ENCODE results near the gene TNFRSF1B. TPM values are rescaled to one million over a fixed set of nuclear protein-coding genes. Genes with fewer than 3 reads are reported as not detected.

The TNFRSF1B gene
- total and polyA plus RNA-seq, 2 of the 8 experiments (the other 6 are each of a cell fraction or from before 2014, with no cell fraction given) = 1.7 to 2.9 TPM

DNA sequence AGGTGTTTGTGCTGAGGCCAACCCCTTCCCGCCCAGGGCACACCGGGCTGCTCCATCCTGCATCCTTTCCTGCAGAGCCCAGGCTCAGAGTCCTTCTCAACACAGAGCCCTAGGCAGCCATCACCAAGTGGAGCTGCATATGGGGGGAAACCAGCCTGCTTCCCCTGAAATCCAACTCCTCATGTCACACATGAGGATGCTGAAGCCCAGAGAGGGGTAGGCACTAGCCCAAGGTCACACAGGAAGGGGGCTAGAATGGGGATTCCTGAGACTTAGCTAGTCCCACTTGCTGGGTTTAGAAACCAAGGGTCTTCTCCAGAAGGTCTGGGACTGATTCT is 5.5 kb upstream of the TNFRSF1B start (continued):
- TF ChIP-seq, protein P1, sequence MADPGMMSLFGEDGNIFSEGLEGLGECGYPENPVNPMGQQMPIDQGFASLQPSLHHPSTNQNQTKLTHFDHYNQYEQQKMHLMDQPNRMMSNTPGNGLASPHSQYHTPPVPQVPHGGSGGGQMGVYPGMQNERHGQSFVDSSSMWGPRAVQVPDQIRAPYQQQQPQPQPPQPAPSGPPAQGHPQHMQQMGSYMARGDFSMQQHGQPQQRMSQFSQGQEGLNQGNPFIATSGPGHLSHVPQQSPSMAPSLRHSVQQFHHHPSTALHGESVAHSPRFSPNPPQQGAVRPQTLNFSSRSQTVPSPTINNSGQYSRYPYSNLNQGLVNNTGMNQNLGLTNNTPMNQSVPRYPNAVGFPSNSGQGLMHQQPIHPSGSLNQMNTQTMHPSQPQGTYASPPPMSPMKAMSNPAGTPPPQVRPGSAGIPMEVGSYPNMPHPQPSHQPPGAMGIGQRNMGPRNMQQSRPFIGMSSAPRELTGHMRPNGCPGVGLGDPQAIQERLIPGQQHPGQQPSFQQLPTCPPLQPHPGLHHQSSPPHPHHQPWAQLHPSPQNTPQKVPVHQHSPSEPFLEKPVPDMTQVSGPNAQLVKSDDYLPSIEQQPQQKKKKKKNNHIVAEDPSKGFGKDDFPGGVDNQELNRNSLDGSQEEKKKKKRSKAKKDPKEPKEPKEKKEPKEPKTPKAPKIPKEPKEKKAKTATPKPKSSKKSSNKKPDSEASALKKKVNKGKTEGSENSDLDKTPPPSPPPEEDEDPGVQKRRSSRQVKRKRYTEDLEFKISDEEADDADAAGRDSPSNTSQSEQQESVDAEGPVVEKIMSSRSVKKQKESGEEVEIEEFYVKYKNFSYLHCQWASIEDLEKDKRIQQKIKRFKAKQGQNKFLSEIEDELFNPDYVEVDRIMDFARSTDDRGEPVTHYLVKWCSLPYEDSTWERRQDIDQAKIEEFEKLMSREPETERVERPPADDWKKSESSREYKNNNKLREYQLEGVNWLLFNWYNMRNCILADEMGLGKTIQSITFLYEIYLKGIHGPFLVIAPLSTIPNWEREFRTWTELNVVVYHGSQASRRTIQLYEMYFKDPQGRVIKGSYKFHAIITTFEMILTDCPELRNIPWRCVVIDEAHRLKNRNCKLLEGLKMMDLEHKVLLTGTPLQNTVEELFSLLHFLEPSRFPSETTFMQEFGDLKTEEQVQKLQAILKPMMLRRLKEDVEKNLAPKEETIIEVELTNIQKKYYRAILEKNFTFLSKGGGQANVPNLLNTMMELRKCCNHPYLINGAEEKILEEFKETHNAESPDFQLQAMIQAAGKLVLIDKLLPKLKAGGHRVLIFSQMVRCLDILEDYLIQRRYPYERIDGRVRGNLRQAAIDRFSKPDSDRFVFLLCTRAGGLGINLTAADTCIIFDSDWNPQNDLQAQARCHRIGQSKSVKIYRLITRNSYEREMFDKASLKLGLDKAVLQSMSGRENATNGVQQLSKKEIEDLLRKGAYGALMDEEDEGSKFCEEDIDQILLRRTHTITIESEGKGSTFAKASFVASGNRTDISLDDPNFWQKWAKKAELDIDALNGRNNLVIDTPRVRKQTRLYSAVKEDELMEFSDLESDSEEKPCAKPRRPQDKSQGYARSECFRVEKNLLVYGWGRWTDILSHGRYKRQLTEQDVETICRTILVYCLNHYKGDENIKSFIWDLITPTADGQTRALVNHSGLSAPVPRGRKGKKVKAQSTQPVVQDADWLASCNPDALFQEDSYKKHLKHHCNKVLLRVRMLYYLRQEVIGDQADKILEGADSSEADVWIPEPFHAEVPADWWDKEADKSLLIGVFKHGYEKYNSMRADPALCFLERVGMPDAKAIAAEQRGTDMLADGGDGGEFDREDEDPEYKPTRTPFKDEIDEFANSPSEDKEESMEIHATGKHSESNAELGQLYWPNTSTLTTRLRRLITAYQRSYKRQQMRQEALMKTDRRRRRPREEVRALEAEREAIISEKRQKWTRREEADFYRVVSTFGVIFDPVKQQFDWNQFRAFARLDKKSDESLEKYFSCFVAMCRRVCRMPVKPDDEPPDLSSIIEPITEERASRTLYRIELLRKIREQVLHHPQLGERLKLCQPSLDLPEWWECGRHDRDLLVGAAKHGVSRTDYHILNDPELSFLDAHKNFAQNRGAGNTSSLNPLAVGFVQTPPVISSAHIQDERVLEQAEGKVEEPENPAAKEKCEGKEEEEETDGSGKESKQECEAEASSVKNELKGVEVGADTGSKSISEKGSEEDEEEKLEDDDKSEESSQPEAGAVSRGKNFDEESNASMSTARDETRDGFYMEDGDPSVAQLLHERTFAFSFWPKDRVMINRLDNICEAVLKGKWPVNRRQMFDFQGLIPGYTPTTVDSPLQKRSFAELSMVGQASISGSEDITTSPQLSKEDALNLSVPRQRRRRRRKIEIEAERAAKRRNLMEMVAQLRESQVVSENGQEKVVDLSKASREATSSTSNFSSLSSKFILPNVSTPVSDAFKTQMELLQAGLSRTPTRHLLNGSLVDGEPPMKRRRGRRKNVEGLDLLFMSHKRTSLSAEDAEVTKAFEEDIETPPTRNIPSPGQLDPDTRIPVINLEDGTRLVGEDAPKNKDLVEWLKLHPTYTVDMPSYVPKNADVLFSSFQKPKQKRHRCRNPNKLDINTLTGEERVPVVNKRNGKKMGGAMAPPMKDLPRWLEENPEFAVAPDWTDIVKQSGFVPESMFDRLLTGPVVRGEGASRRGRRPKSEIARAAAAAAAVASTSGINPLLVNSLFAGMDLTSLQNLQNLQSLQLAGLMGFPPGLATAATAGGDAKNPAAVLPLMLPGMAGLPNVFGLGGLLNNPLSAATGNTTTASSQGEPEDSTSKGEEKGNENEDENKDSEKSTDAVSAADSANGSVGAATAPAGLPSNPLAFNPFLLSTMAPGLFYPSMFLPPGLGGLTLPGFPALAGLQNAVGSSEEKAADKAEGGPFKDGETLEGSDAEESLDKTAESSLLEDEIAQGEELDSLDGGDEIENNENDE (IDR thresholded peaks at IDR 0.05; ENCODE audit: insufficient replicate concordance, low read length) = no peak
- TF ChIP-seq SIX5 (IDR thresholded peaks at IDR 0.05; ENCODE audit: low read depth, low read length) = no peak
- TF ChIP-seq SRF (IDR thresholded peaks at IDR 0.05; ENCODE audit: low read depth, low read length) = no peak

Measured in H1 (cell line).